Kidney tubule cell (primary cell): Measurements from ENCODE around the gene GNG7.
"Not testable (repeated sequence)": the region's sequence is repeated elsewhere in the genome, so short reads cannot be mapped to it uniquely, and the experiment has no call there.

Experiments
- DNase-seq: peaks from one replicate; pipeline ENCODE4 v3.0.0-alpha.2; 2018; ENCODE audit warnings: low spot score

GNG7 gene

DNA sequence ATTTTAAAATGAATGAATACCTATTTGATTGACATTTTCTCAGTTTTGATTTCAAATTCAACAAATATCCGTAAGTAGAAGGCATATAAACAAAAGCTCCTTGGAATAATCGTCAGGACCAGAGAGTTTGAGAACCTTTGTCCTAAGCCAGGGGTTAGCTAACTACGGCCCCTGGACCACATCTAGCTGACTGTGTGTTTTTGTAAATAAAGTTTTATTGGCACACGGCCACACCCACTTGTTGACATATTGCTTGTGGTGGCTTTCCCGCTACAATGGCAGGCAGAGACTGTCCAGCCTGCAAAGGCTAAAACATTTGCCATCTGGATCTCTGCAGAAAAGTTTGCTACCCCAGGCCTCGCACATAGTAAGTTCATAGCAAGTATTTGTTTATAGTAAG lies 83.4 kb downstream of the GNG7 start:
- DNase-seq: no peak

DNA sequence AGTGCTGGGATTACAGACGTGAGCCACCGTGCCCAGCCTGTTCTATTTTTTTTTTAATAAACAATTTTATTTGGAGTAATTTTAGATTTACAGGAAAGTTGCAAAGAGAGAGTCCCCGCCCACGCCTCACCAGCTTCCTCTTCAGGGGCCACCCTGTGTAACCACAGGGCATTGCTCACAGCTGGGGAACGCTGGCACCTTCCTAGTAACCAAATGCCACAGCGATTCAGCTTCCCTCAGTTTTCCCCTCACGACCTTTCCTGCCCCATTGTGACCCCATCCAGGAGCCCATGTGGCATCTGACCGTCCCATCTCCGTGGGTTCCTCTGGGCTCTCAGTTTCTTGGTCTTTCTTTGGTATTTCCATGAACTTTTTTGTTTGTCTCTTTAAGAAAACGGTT lies 83.9 kb downstream of the GNG7 start:
- peak; percentile 72 for DNase-seq

DNA sequence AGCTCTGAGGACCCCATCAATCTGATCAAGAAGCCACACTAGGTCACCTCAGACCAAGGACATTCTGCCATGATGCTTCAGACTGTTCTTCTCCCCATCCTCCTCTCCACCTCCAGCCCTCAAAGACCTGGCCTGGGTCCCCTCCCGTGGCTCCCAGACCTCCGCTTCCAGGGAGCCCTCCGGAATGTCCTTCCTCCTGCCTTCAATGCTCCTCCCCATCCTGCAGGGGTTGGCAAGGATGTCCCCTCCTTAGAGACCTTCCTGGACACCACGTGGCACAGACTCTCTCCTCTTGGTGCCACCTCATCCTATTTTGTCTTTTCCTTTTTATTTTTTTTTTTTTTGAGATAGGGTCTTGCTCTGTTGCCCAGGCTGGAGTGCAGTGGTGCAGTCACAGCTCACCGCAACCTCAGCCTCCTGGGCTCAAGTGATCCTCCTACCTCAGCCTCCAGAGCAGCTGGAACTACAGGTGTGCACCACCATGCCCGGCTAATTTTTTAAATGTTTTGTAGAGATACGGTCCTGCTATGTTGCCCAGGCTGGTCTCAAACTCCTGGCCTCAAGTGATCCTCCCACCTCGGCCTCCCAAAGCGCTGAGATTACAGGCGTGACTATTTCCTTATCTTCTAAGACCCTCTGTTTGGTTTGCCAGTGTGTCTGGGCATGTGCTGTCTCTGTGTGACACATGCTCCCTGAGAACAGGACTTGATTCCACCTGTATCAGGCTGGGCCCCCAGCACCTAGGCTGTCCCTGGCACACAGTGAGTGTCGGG lies 84.9 kb downstream of the GNG7 start:
- DNase-seq: no peak

DNA sequence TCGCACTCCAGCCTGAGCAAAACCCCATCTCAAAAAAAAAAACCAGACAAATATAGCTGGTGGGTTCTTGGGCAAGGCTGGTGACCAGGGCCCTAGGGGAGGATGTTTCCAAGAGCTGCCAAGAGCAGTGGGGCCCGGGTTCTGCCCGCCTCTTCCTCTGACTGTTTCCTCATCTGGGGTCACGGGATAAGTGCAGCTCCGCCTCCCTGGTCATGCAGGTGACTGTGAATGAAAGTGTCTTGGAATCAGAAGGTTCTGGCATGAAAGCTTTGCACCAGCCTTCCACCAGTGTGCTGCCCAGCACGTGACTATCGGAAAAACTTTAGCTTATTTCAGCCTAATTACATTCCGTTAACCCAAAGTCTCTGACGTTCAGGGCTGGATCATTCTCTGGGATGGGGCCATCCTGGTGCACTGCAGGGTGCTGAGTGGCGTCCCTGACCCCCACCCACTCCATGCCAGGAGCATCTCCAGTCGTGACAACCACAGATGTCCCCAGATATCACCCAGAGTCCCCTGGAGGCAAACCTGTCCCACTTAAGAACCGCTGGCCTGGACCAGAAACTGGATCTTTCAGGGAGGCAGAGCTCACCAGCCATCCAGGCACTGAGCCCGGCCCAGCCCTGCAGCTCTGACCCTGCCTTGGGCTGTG lies 85.6 kb downstream of the GNG7 start:
- no peak for DNase-seq

DNA sequence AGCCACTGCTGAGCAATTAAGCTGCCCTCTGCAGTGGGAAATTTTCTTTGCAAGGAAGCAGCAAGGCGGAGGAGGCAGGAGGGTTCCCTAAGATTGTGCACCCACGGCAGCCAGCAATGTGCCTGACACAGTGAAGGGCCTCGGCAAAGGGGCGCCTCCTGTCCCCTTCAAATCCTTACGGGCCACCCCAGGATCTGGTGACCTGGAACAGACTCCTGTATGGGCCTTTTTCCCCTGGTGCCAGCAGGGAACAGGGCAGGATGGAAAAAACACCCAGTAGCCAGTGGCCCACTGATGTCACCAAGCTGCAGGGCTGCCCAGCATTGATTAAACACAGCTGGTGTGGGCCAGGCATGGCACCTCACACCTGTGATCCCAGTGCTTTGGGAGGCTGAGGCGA lies 86.7 kb downstream of the GNG7 start:
- no peak for DNase-seq

DNA sequence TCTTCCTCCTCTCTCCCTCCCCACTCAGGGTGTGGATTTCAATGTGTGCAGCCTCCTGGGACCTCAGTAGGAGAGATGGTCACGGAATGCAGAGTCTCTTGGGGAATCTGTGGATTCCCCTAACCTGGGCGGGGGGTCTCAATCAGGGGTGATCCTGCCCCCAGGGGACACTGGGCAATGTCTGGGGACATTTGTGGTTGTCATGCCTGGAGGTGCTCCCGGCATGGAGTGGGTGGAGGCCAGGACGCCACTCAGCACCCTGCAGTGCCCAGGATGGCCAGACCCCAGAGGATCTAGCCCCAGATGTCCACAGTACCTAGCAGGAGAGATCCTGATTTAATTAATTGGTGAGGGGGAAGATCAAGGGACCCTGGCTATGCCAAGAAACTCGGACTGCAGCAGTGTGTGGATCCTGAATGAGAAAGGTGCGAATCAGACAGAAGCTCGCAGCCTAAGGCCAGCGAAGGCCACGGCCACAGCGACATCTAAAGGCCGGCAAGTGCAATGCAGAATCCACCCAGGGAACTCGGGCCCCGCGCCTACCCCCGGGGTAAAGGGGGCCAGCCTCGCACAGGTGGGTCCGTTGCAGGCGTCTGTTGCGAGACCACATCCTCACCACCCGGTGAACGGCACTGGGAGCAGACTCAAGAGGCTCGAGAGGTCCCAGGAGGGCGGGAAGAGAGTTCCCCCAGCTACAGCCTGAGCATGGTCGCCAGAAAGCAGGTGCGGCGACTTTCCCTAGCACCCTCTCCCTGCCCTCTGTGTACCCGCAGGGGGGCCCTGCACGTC lies 88.8 kb downstream of the GNG7 start:
- DNase-seq: peak; percentile 57

DNA sequence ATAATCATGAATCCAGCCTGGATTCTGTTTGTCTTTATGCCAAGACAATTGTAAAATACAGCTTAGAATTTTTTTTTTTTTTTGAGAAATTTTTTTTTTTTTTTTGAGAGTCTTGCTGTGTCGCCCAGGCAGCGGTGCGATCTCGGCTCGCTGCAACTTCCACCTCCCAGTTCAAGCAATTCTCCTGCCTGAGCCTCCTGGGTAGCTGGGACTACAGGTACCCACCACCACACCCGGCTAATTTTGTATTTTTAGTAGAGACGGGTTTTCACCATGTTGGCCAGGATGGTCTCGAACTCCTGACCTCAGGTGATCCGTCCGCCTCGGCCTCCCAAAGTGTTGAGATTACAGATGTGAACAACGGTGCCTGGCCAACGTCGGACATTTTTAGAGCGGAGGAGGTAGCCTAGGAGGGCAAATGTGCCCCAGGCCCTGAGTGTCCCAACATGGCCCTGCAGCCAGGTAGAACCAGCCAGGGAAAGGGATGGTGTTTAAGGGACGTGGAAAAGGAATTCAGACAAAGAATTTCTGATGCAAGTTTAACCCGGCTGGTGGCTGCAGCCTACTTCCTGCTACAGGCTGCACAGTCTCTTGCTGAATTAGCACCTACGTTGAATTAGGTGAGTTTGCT lies 89.8 kb downstream of the GNG7 start:
- DNase-seq: peak; percentile 45

DNA sequence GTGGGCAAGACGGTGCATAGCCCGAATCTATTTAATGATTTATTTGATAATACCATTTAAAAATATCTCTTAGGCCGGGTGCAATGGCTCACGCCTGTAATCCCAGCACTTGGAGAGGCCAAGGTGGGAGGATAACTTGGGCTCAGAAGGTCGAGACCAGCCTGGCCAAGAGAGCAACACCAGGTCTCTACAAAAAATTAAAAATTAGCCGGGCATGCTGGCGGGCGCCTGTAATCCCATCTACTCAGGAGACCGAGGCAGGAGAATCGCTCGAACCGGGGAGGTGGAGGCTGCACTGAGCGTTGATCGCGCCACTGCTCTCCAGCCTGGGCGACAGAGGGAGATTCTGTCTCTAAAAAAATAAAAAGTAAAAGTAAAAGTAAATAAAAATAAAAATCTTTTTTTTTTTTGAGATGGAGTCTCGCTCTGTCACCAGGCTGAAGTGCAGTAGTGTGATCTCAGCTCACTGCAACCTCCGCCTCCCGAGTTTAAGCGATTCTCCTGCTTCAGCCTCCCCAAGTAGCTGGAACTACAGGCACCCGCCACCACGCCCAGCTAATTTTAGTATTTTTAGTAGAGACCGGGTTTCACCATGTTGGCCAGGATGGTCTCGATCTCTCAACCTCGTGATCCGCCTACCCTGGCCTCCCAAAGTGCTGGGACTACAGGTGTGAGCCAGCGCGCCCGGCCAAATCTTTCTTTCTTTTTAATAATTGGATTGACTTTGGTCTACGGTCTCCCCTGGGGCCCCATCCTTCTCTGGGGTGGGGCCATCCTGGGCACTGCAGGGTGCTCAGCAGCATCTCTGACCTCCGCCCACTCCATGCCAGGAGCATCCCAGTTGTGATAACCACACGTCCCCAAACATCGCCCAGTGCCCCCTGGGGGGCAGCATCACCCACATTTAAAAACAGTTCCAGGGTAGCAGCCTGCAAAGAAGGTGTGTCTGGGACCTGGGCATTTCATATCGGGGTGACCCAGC lies 90.7 kb downstream of the GNG7 start:
- no peak for DNase-seq

DNA sequence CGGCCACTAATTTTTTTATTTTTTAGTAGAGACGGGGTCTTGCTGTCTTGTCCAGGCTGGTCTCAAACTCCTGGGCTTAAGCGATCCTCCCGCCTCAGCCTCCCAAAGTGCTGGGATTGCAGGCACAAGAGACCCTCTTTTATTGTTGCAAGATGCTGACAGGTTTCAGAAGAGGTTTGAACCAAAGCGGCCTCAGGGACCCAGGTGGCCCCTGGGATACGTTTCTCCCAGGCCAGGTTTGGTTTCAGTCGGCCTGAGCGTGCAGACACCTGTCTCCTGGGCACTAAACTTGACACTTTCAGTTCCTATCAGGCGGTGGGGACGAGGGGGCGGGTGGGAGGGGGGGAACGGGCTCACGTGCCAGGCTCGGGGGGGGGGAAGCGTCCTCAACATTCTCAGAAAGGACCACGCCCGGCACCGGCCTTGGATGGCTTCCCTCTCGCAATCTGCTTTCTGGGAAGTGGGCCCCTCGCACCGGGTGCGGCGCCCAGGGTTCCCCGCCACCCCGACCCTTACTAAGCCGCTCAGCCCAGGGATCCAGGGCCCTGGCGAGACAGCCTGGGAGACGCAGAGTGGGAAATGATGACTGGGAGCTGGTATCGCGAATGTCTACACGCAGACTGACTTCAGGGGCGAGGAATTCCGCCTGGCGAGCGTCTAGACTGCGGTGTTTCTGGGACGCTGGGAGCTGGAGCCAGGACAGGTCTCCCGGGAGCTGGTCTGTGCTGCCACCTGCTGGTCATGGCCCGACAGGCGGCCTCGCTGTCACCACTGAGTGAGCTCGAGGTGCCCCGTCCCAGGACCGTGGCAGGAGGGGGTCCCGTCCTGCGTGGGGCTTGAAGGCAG lies 91.6 kb downstream of the GNG7 start:
- DNase-seq: peak; percentile 95

DNA sequence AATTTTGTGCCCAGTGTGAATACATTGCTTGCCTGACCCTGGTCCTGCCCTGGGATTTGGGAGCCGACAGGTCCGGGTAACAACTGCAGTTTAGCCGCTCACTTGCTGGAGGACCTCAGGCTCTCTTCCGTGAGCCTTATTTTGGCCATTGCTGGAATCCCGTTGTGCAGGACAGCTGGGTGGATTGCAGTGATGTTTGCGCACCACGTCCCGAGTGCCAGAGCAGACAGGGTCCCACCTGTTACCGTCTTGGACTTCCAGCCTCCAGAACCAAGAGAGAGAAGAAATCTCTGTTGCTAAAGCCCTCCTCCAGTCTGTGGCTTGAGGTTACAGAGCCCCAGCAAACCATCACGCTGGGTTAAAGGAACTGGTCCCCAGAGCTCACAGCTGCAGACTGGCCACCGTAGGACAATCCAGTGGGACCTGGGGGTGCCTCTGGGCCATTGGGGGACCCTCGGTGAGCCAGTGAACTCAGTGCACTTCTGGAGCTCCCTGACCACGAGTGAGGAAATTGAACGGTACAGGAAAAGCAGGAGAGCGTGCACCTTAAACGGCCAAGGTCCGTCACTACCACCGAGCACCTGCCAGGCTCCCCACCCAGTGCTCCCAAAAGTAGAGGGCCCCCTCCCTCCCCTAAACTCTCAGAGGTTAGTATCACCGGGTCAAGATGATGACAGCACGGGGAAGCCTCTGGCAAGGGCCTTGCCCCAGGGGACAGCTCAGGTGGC lies 92.9 kb downstream of the GNG7 start:
- DNase-seq: no peak

DNA sequence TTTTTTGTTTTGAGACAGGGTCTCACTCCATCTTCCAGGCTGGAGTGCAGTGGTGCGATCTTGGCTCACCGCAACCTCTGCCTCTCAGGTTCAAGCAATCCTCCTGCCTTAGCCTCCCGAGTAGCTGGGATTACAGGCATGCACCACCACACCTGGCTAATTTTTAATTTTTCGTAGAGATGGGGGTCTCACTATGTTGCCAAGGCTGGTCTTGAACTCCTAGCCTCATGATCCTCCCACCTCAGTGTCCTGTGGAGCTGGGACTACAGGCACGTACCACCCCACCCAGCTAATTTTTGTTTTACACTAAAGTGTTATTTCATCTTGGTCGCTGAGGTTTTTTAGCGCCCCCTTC lies 93.5 kb downstream of the GNG7 start:
- not testable (repeated sequence) for DNase-seq

DNA sequence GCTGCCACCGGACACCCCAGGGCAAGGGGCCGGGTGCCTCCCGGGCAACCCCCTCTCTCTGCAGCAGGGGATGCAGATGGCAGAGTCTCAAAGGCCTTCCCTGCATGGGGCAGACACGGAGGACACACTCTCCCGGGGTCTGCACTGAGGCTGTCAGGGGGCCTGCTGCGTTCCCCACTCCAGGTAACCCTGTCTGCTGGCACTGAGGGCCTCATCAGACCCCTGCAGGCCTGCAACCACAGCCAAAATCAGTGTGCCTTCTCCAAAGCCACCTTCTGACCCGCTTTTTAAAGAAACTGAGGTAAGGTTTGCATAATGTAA lies 93.9 kb downstream of the GNG7 start:
- DNase-seq: no peak

DNA sequence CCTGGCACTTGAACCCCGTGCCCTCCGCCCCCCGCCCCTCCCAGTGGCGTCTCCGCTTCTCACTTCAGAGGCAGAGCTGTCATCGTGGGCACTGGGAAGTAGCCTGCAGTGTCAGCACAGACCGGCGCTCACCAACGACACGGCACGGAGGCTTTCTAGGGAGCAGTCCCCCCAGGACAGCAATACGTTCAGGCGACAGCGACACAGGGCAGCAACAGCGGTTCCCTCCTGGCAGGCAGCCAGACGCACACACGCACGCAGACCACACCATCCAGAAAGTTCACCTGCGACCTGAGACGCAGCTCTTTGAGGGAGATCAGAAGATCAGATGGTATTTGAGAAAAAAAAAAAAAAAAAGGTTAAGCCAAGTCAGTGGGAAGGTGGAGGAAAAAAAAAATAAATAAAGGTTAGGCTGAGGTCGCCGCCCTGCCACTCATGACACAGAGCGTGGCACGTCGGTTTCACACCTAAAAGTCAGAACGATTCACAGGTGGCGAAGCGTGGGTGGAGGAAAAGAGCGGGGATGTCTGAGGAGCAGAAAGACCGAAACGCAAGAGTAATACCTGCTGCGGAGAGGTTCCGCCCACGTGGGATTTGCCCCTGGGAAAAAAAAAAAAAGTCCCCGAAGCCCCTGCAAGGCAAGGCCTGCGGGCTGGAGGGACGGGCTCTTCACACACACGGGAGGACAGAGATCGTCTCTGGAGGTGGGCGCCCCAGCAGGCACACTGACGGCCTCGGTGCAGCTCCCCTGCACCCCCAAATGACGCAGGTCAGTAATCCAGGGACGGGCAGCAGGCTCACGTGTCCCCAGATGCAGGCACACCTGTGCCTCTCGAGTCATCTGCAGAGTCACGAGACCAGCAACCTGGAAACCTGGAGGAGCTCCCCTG lies 94.5 kb downstream of the GNG7 start:
- no peak for DNase-seq

DNA sequence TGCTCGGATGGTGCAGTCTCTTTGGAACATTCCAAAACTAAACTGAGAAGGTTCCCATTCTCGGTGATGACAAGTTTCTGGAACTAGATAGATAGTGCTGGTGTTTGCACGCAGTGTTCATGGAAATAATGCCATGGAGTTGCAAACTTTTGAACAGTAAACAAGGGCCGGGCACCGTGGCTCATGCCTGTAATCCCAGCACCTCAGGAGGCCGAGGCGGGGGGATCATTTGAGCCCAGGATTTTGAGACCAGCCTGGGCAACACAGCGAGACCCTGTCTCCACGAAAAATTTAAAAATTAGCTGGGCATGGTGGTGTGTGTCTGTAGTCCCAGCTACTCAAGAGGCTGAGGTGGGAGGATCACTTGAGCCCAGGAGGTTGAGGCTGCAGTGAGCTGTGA lies 95.7 kb downstream of the GNG7 start:
- DNase-seq: not testable (repeated sequence)

DNA sequence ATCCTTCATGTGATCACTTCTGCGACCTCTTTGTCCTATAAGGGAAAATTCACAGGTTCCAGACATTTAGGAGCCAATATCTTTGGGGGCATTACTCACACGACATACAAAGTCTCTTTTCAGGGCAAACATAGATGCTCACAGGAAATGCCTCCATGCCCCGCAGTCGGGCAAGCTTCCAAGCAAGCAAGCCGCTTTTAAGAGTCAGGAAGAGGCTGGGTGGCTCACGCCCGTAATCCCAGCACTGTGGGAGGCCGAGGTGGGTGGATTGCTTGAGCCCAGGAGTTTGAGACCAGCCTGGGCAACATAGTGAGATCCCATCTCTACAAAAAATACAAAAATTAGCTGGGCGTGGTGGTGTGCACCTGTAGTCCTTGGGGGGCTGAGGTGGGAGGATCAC lies 96.6 kb downstream of the GNG7 start:
- DNase-seq: peak; percentile 56

DNA sequence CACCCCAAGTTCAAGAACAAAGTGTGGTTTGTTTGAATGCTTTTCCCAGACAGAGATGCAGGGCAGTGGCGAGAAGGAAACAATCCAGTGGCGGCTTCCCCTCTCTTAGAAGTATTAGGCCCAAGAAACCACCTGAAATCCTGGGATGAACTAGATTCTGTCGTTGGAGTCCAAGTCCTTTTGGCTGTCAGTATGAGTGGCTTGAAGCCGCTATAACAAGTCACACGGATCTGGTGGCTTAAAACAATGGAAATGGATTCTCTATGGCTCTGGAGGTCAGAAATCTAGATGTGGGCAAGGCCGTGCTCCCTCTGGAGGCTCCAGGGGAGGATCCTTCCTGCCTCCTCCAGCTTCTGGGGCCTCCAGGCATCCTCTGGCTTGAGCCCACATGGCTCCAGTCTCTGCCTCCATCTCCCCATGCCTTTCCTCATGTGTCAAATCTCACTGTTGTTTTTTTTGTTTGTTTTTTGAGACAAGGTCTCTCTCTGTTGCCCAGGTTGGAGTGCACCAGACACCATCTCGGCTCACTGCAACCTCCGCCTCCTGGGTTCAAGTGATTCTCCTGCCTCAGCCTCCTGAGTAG lies 97.7 kb downstream of the GNG7 start:
- no peak for DNase-seq

DNA sequence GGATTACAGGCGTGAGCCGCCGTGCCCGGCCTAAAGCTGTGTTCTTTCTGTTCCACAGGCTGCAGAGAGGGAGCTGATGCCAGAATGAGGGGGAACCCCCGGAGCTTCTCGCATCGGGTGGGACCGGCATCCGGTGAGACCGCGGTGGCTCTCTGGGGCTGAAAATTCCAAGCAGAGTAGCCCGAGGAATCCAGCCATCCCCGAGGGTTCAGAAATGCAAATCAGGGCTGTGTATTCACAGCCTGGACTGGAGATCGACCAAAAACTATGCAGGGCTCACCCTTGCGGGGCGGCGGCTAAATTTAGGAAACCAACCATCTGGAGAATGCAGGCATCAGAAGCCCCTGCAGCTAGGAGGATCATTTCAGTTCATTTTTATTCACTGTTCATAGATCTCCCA lies 99.2 kb downstream of the GNG7 start:
- peak; percentile 28 for DNase-seq

DNA sequence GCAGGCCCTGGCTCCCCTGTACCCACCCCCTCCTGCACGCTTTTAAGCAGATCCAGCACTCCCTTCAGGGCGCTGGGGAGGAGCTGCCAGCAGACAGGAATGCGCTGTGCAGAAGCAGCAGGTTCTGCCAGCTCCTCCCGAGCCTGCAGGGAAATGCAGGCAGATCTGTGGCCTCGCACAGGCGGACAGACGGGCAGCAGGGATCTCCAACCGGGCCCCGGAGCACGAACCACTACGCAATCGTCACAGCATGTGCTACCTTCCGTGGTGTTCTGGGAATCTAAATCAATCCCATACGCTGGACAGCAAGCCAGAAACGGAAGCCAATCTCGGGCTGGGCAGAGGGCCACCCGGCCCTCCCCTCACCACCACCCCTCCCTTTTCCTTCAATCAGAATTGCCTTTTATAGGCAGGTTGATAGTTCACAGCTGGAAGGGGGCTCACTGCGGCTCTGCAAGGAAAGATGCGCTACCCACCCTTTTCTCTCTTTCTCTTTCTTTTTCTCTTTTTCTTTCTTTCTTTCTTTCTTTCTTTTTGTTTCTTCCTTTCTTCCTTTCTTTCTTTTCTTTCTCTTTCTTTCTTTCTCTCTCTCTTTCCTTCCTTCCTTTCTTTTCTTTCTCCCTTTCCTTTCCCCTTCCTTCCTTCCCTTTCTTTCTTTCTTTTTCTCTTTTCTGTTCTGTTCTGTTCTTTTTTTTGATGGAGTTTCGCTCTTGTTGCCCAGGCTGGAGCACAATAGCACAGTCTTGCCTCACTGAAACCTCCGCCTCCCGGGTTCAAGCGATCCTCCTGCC lies 99.9 kb downstream of the GNG7 start:
- DNase-seq: peak; percentile 73
